PC-9 (cell line): Measurements from ENCODE around the gene CRTC2. TPM values are rescaled to one million over a fixed set of nuclear protein-coding genes. Genes with fewer than 3 reads are reported as not detected.
"Not testable (repeated sequence)": the region's sequence is repeated elsewhere in the genome, so short reads cannot be mapped to it uniquely, and the experiment has no call there.

ENCODE experiments used
- BruUV-seq: library from RNA; stranded (reverse); fragments of 400-500 nt; replicated peaks from 2 replicates; lab custom pipeline; 2021; lab: Mats Ljungman, UMichigan
- CTCF ChIA-PET: fragments of 300-600 bp; sonication (Branson Sonifier 250); formaldehyde crosslinking; loops from one replicate; lab custom pipeline; 2022; ENCODE audit warnings: antibody characterized with exemption; lab: Charles Lee
- POLR2A ChIA-PET: fragments of 300-600 bp; sonication (Branson Sonifier 250); formaldehyde crosslinking; loops from one replicate; lab custom pipeline; 2022; ENCODE audit warnings: antibody characterized with exemption; ENCODE audit not compliant: unreplicated experiment; lab: Charles Lee
- DNase-seq, 2 experiments: peaks; one replicate each; pipeline versions ENCODE4 v3.0.0 to v3.0.0-alpha.2; 2015 to 2022; ENCODE audit warnings: mixed read lengths in 1 of 2
- H2AFZ ChIP-seq: fragments of 200-600 bp; sonication (generic); 2 replicates; pipeline ENCODE4 v1.8.1; 2017; ENCODE audit warnings: antibody characterized with exemption
- H3F3A ChIP-seq: fragments of 200-600 bp; sonication (generic); 2 replicates; pipeline ENCODE4 v1.8.1; 2017; ENCODE audit warnings: antibody characterized with exemption, mild to moderate bottlenecking, low read depth; ENCODE audit not compliant: insufficient read depth
- H3K27ac ChIP-seq: fragments of 200-600 bp; sonication (generic); 2 replicates; pipeline ENCODE4 v1.6.1; 2016; ENCODE audit warnings: mixed run types
- H3K27me3 ChIP-seq: fragments of 200-600 bp; sonication (generic); 2 replicates; pipeline ENCODE4 v1.6.1; 2016; ENCODE audit warnings: low read depth, mixed run types; ENCODE audit not compliant: insufficient read depth
- H3K36me3 ChIP-seq: fragments of 200-600 bp; sonication (generic); 2 replicates; pipeline ENCODE4 v1.6.1; 2016; ENCODE audit warnings: low read depth, mixed run types
- H3K4me1 ChIP-seq: fragments of 200-600 bp; sonication (generic); replicated peaks from 2 replicates; pipeline ENCODE4 v1.6.1; 2016; ENCODE audit warnings: mixed run types; ENCODE audit not compliant: insufficient read depth
- H3K4me2 ChIP-seq: fragments of 200-600 bp; sonication (generic); 2 replicates; pipeline ENCODE4 v1.6.1; 2017; ENCODE audit warnings: mixed run types
- H3K4me3 ChIP-seq: fragments of 200-600 bp; sonication (generic); 2 replicates; pipeline ENCODE4 v1.6.1; 2016; ENCODE audit warnings: mixed run types
- H3K79me2 ChIP-seq: fragments of 200-600 bp; sonication (generic); 2 replicates; pipeline ENCODE4 v1.6.1; 2017; ENCODE audit warnings: low read depth, mixed run types
- H3K9me2 ChIP-seq: fragments of 200-600 bp; sonication (generic); 2 replicates; pipeline ENCODE4 v1.8.1; 2017; ENCODE audit warnings: mild to moderate bottlenecking; ENCODE audit not compliant: insufficient read depth
- H3K9me3 ChIP-seq: fragments of 200-600 bp; sonication (generic); 2 replicates; pipeline ENCODE4 v1.8.1; 2016; ENCODE audit warnings: low read depth; ENCODE audit not compliant: insufficient read depth
- H4K20me1 ChIP-seq: fragments of 200-600 bp; sonication (generic); 2 replicates; pipeline ENCODE4 v1.8.1; 2017; ENCODE audit not compliant: insufficient read depth
- CTCF ChIP-seq: fragments of 200-600 bp; sonication (generic); conservative IDR thresholded peaks from 2 replicates; pipeline ENCODE4 v1.6.1; 2017; ENCODE audit warnings: mixed run types, antibody characterized with exemption, mild to moderate bottlenecking, moderate library complexity
- EZH2 ChIP-seq: fragments of 200-600 bp; sonication (generic); IDR thresholded peaks from 2 replicates; pipeline ENCODE4 v1.8.0; 2017; ENCODE audit warnings: antibody characterized with exemption, low read depth
- intact Hi-C: fragments of 100-400 bp; cut with micrococcal nuclease; formaldehyde crosslinking; loops from one replicate; pipeline ENCODE4 v1.10.0; 2022; ENCODE audit not compliant: unreplicated experiment
- total RNA-seq: library from RNA; stranded (reverse); gene quantifications from 2 replicates; pipeline ENCODE4 v1.2.3, GENCODE V29; 2021

CRTC2 gene
- total RNA-seq, 1 experiment from 2014 or later = 63.6 TPM

- Histone ChIP-seq H3K4me1 (peaks cover 11% of the 10 kb centered on the region), H3K9me3 (no peaks in the 10 kb centered on the region)
- BruUV-seq = no TSS peak
These were observed 25.9 kb upstream of the CRTC2 start for GRCh38 chr1:153984123-153984894.

GRCh38 chr1:153981735-153982134, 23.3 kb upstream of the CRTC2 start:
- H3K4me3 ChIP-seq, intact Hi-C loops, CTCF ChIA-PET, H4K20me1 ChIP-seq, H2AFZ ChIP-seq, H3K9me3 ChIP-seq, H3K4me2 ChIP-seq, H3K36me3 ChIP-seq, H3K27ac ChIP-seq, H3K9me2 ChIP-seq, H3K79me2 ChIP-seq, DNase-seq, H3K27me3 ChIP-seq: not testable (repeated sequence)
- POLR2A ChIA-PET = interaction anchor here (1.0 kb wide), 1 partner anchor 15 kb away, joined by 8 read pairs; no protein-coding TSS in a partner anchor
- BruUV-seq = TSS peak; percentile 74
- Histone ChIP-seq H3F3A (peaks cover 20% of the 10 kb centered on the region; the same call in 1 of the 2 replicates), H3K4me1 (peaks cover 17% of the 10 kb centered on the region)

More at GRCh38 chr1:153984123-153984894, 25.9 kb upstream of the CRTC2 start:
- ChIA-PET POLR2A (no interaction called here), CTCF (interaction anchor here (0.5 kb wide), 1 partner anchor 1503 kb away, joined by 3 read pairs; no protein-coding TSS in a partner anchor)
- H3K4me3 ChIP-seq = no peak overlapping the region; the same call in 1 of the 2 replicates
- no peak for DNase-seq
- no peaks in the 10 kb centered on the region for H3K36me3 ChIP-seq
- no peak overlapping the region for H3K27ac ChIP-seq
- no peaks in the 10 kb centered on the region for H3K9me2 ChIP-seq
- H4K20me1 ChIP-seq = no peaks in the 10 kb centered on the region
- H3K27me3 ChIP-seq = no peaks in the 10 kb centered on the region
- peaks cover 9% of the 10 kb centered on the region; the same call in 1 of the 2 replicates for H3F3A ChIP-seq
- 0 out of 2 replicates have a peak, but pooled peaks cover 3% of the 10 kb centered on the region for H3K79me2 ChIP-seq
- peak overlapping the region; percentile 96; the same call in 1 of the 2 replicates for H3K4me2 ChIP-seq
- no peak overlapping the region for H2AFZ ChIP-seq
- intact Hi-C loops = no loop called here
- TF ChIP-seq EZH2 (no peak), CTCF (no peak)

DNA sequence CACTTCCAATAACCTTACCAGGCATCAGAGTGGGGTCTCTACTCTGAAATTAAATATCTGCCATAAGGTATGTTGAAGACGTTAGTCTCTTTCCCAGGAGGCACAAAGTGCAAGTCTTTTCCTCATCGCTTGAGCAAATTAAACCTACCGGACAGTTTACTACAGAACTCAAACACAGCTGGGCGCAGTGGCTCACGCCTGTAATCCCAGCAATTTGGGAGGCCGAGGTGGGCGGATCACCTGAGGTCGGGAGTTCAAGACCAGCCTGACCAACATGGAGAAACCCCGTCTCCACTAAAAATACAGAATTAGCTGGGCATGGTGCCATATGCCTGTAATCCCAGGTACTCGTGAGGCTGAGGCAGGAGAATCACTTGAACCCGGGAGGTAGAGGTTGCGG, 20.7 kb upstream of the CRTC2 start:
- H3K4me2 ChIP-seq, H4K20me1 ChIP-seq, H3K9me3 ChIP-seq, H3K4me3 ChIP-seq, DNase-seq, CTCF ChIA-PET, H2AFZ ChIP-seq, H3K27ac ChIP-seq, BruUV-seq, H3K27me3 ChIP-seq, H3K9me2 ChIP-seq, intact Hi-C loops: not testable (repeated sequence)
- Histone ChIP-seq H3K36me3 (0 out of 2 replicates have a peak, but pooled peaks cover 16% of the 10 kb centered on the region), H3K4me1 (peaks cover 15% of the 10 kb centered on the region; the same call in 1 of the 2 replicates), H3F3A (peaks cover 27% of the 10 kb centered on the region), H3K79me2 (peaks cover 24% of the 10 kb centered on the region)
- POLR2A ChIA-PET = interaction anchor here (0.6 kb wide), 1 partner anchor 164 kb away, joined by 5 read pairs; no protein-coding TSS in a partner anchor

DNA sequence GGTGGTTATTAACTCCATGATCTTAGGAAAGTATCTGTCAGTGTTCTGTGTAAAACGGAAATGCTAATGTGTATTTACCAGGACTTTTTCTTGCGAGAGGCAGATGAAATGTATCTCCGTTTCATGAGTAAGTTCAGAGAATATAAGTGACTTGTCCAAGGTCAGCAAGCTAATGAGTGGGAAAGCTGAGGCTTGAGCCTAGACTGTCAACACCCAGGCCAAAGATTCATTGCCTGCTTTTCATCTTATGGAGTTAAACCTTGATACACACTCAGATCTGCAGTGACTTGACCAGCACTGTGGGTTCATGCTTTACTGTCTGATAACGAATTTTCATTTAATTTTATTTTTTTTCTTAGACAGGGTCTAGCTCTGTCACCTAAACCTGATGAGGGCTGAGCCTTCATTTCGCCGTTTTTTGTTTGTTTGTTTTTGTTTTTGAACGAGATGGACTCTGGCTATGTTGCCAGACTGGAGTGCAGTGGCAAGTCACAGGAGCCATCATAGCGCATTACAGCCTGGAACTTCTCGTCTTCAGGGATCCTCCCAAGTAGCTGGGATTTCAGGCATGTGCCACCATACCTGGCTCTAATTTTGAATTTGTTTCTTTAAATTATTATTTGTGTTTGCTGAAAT, 20.0 kb upstream of the CRTC2 start:
- no peak overlapping the region; the same call in 1 of the 2 replicates for H3K27ac ChIP-seq
- peaks cover 15% of the 10 kb centered on the region; the same call in 1 of the 2 replicates for H3K4me1 ChIP-seq
- H3K9me3 ChIP-seq = no peaks in the 10 kb centered on the region
- intact Hi-C loops = no loop called here
- peak overlapping the region; percentile 91 for H3K4me3 ChIP-seq
- peak overlapping the region; percentile 92 for H2AFZ ChIP-seq
- no peaks in the 10 kb centered on the region for H4K20me1 ChIP-seq
- no peak for DNase-seq
- ChIA-PET POLR2A (interaction anchor here (0.6 to 1.1 kb wide), 3 partner anchors 11 to 165 kb away, joined by 4 to 13 read pairs (median 5); partner anchors contain the start of gene CREB3L4), CTCF (no interaction called here)
- H3F3A ChIP-seq = peaks cover 34% of the 10 kb centered on the region
- 0 out of 2 replicates have a peak, but pooled peaks cover 19% of the 10 kb centered on the region for H3K36me3 ChIP-seq
- TF ChIP-seq EZH2 = no peak
- no peak for TF ChIP-seq CTCF
- peaks cover 24% of the 10 kb centered on the region for H3K79me2 ChIP-seq
- H3K9me2 ChIP-seq = no peaks in the 10 kb centered on the region
- BruUV-seq = no TSS peak
- H3K4me2 ChIP-seq = peak overlapping the region; percentile 75
- no peaks in the 10 kb centered on the region for H3K27me3 ChIP-seq
